H1 (cell line): ENCODE measurements around the gene WDR59. TPM values are rescaled to one million over a fixed set of nuclear protein-coding genes. Genes with fewer than 3 reads are reported as not detected.

Experiments
- CBX5 ChIP-seq: fragments of 300-800, 300-1000 bp; sonication (generic); IDR thresholded peaks from 2 replicates; pipeline ENCODE4 v1.7.1; 2016; ENCODE audit warnings: antibody characterized with exemption, low read length, low read depth
- CHD7 ChIP-seq: fragments of 300-600 bp; sonication (generic); IDR thresholded peaks from 2 replicates; pipeline ENCODE4 v1.7.1; 2012; ENCODE audit warnings: low read length, moderate library complexity, mild to moderate bottlenecking, inconsistent platforms; ENCODE audit not compliant: insufficient replicate concordance
- EP300 ChIP-seq, 2 experiments: IDR thresholded peaks; 1 replicate in 1 of 2; 2 replicates in 1 of 2; pipeline ENCODE4 v1.6.1; 2011 to 2012; ENCODE audit warnings: low read depth in 2 of 2, low read length in 2 of 2, mild to moderate bottlenecking in 2 of 2, borderline replicate concordance in 1 of 2, inconsistent platforms in 1 of 2, moderate library complexity in 1 of 2
- GTF2F1 ChIP-seq: IDR thresholded peaks from 2 replicates; pipeline ENCODE4 v1.6.1; 2012; ENCODE audit warnings: low read depth, low read length, improper control_type of control experiment, borderline replicate concordance
- MAX ChIP-seq: IDR thresholded peaks from 2 replicates; pipeline ENCODE4 v1.6.1; 2012; ENCODE audit warnings: inconsistent platforms
- TEAD4 ChIP-seq: IDR thresholded peaks from 2 replicates; pipeline ENCODE4 v1.6.1; 2012; ENCODE audit warnings: low read depth, low read length, inconsistent platforms, mixed read lengths
- polyA plus RNA-seq, 7 experiments: library from polyadenylated mRNA; depleted of rRNA in 3 of 7; stranded (reverse) in 5 of 7; unstranded in 2 of 7; fragments of >200 nt in 5 of 7; fragments of 200-250 nt in 2 of 7; gene quantifications; 1 replicate in 5 of 7; 2 replicates in 1 of 7; 4 replicates in 1 of 7; pipeline versions ENCODE4 v1.2.1 to v1.2.3, GENCODE V29; 2011 to 2013; ENCODE audit warnings: missing spikeins in 2 of 7, mixed read lengths in 2 of 7
- total RNA-seq: library from RNA; stranded (reverse); fragmentation: NEBNext Ultra II Directional; extraction: Animal tissue kit (Norgen Biotek cat#: 25700); gene quantifications from 2 replicates; pipeline ENCODE4 v1.2.1, GENCODE V29; 2021

WDR59 gene
- total and polyA plus RNA-seq, 2 of the 8 experiments (the other 6 are each of a cell fraction or from before 2014, with no cell fraction given): 84.2 to 124 TPM

- 0 out of 2 replicates have a peak, but pooled peaks have one; percentile 3 for TF ChIP-seq MAX
- TF ChIP-seq EP300 (IDR thresholded peaks at IDR 0.05; ENCODE audit: borderline replicate concordance in 1 of 2, low read depth in 2 of 2, low read length in 2 of 2): no peak
- TF ChIP-seq CBX5: no peak
- TF ChIP-seq GTF2F1: no peak
- 0 out of 2 replicates have a peak, but pooled peaks have one; percentile 48 for TF ChIP-seq TEAD4
- TF ChIP-seq CHD7: no peak
Measured at GRCh38 chr16:74998481-74999218, 13.7 kb upstream of the WDR59 start, which contains the start of gene ZNRF1 (continued).
